ENCODE results near the gene DHX30.
A peak's percentile ranks its signal among the peaks of the same experiment; 100 is the strongest.

DHX30 gene

DNA sequence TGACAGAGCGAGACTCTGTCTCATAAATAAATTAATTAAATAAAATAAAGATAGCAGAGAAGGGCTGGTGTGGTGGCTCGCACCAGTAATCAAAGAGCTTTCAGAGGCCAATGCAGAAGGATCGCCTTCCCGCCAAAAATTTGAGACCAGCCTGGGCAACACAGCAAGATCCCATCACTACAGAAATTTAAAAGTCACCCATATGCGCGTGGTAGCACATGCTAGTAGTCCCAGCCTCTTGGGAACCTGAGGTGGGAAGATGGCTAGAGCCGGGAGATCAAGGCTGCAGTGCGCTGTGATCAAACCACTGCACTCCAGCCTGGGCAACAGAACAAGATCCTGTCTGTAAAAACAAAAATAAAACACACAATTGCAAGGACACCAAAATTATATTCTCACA is 30.9 kb upstream of the DHX30 start:
- ChIA-PET POLR2A (no interaction called here), CTCF (interaction anchor here (0.5 to 0.6 kb wide), 2 partner anchors 27 to 422 kb away, joined by 4 read pairs; no protein-coding TSS in a partner anchor)
- Histone ChIP-seq H3K4me3 (ENCODE audit: low read depth, low read length) (no peak overlapping the region), H3K27ac (ENCODE audit: extremely low read depth, low read depth, low read length) (no peak overlapping the region), H3K4me1 (ENCODE audit: control insufficient read depth, insufficient read depth, low read length) (peaks cover 5% of the 10 kb centered on the region), H3K9me3 (ENCODE audit: control insufficient read depth, insufficient read depth, low read depth, low read length) (no peaks in the 10 kb centered on the region), H3K36me3 (ENCODE audit: control insufficient read depth in 2 of 2, insufficient read depth in 1 of 2, low read length in 2 of 2) (peaks cover 13 to 24% of the 10 kb centered on the region in 2 experiments; a peak in 2 of 3 replicates)
- TF ChIP-seq ZNF768 (tag by site-specific recombination; IDR thresholded peaks at IDR 0.05) (no peak), ZNF121 (tag by site-specific recombination; IDR thresholded peaks at IDR 0.05) (peak; percentile 92)

DNA sequence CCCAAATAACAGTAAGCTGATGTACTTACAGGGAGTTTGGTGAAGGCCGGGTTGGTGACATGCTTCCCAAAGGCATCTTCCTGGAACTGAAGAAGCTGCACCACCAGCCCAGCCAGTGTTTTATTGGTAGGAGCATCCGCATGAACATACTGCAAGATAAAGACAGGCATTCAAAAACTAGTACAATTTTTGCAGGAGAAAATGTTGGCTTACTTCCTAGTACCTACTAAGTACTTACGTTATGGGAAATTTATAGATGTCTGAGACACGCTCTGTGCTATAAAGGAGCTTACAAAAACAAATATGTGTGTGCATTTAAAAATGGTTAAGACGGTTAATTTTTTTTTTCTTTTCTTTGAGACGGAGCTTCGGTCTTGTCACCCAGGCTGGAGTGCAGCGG is 30.1 kb upstream of the DHX30 start:
- ChIA-PET POLR2A (interaction anchor here (0.5 to 0.6 kb wide), 2 partner anchors 14 to 35 kb away, joined by 3 read pairs; no protein-coding TSS in a partner anchor), CTCF (interaction anchor here (0.6 kb wide), 1 partner anchor 26 kb away, joined by 4 read pairs; no protein-coding TSS in a partner anchor)
- peaks cover 13 to 24% of the 10 kb centered on the region in 2 experiments; a peak in 2 of 3 replicates for H3K36me3 ChIP-seq (ENCODE audit: control insufficient read depth in 2 of 2, insufficient read depth in 1 of 2, low read length in 2 of 2)
- no peaks in the 10 kb centered on the region for H3K9me3 ChIP-seq (ENCODE audit: control insufficient read depth, insufficient read depth, low read depth, low read length)
- TF ChIP-seq, protein P1, sequence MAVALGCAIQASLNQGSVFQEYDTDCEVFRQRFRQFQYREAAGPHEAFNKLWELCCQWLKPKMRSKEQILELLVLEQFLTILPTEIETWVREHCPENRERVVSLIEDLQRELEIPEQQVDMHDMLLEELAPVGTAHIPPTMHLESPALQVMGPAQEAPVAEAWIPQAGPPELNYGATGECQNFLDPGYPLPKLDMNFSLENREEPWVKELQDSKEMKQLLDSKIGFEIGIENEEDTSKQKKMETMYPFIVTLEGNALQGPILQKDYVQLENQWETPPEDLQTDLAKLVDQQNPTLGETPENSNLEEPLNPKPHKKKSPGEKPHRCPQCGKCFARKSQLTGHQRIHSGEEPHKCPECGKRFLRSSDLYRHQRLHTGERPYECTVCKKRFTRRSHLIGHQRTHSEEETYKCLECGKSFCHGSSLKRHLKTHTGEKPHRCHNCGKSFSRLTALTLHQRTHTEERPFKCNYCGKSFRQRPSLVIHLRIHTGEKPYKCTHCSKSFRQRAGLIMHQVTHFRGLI (tag by site-specific recombination; IDR thresholded peaks at IDR 0.05) = peak; percentile 37; the same call in 1 of the 2 replicates
- no peak for TF ChIP-seq OVOL3 (tag by site-specific recombination; IDR thresholded peaks at IDR 0.05)
- peak; percentile 55 for TF ChIP-seq OSR2 (tag by site-specific recombination; IDR thresholded peaks at IDR 0.05)
- TF ChIP-seq, protein P2, sequence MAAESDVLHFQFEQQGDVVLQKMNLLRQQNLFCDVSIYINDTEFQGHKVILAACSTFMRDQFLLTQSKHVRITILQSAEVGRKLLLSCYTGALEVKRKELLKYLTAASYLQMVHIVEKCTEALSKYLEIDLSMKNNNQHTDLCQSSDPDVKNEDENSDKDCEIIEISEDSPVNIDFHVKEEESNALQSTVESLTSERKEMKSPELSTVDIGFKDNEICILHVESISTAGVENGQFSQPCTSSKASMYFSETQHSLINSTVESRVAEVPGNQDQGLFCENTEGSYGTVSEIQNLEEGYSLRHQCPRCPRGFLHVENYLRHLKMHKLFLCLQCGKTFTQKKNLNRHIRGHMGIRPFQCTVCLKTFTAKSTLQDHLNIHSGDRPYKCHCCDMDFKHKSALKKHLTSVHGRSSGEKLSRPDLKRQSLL (tag by site-specific recombination; IDR thresholded peaks at IDR 0.05) = peak; percentile 42; the same call in 1 of the 2 replicates
- 0 out of 2 replicates have a peak, but pooled peaks have one; percentile 36 for TF ChIP-seq ZBTB44 (tag by site-specific recombination; IDR thresholded peaks at IDR 0.05)
- TF ChIP-seq ZNF501 (tag by site-specific recombination; IDR thresholded peaks at IDR 0.05) = no peak
- TF ChIP-seq FEZF1 (tag by site-specific recombination; IDR thresholded peaks at IDR 0.05) = peak; percentile 53; the same call in 1 of the 2 replicates
- TF ChIP-seq ZXDB (tag by site-specific recombination; IDR thresholded peaks at IDR 0.05) = peak; percentile 32; the same call in 1 of the 2 replicates
- TF ChIP-seq PRDM2 (tag by site-specific recombination; IDR thresholded peaks at IDR 0.05; ENCODE audit: borderline replicate concordance) = no peak
- TF ChIP-seq ZNF274 (IDR thresholded peaks at IDR 0.05; ENCODE audit: low read length) = no peak
- TF ChIP-seq ZNF274 (tag by site-specific recombination; IDR thresholded peaks at IDR 0.05; ENCODE audit: borderline replicate concordance) = no peak
- peak; percentile 39; the same call in 1 of the 2 replicates for TF ChIP-seq IKZF3 (tag by site-specific recombination; IDR thresholded peaks at IDR 0.05)
- TF ChIP-seq ZNF48 (tag by site-specific recombination; IDR thresholded peaks at IDR 0.05) = no peak
- no peak overlapping the region for H3K27ac ChIP-seq (ENCODE audit: extremely low read depth, low read depth, low read length)
- H3K4me3 ChIP-seq (ENCODE audit: low read depth, low read length) = no peak overlapping the region
- peaks cover 5% of the 10 kb centered on the region for H3K4me1 ChIP-seq (ENCODE audit: control insufficient read depth, insufficient read depth, low read length)
